HL-60/S4 (cell line): Measurements from ENCODE around the gene MITF.

Source experiments
- in situ Hi-C: fragments of 300-500 bp; cut with MboI; formaldehyde crosslinking; loops from 2 replicates; pipeline ENCODE4 v1.14.3; 2022; ENCODE audit warnings: low sequenced_read_pairs

Gene MITF

GRCh38 chr3:69868841-69869420, 129.7 kb downstream of the MITF start:
- in situ Hi-C loops, result no loop called here

- in situ Hi-C loops, result no loop called here
Measured at GRCh38 chr3:69869643-69870042, 130.4 kb downstream of the MITF start.

- in situ Hi-C loops, result no loop called here
Measured at GRCh38 chr3:69871251-69871650, 132.0 kb downstream of the MITF start.

GRCh38 chr3:69871868-69872267, 132.6 kb downstream of the MITF start:
- in situ Hi-C loops, result no loop called here

GRCh38 chr3:69872783-69873378, 133.6 kb downstream of the MITF start:
- in situ Hi-C loops, result no loop called here

GRCh38 chr3:69876073-69876472, 136.8 kb downstream of the MITF start:
- in situ Hi-C loops, result no loop called here

GRCh38 chr3:69878254-69878653, 139.0 kb downstream of the MITF start:
- in situ Hi-C loops, result no loop called here

GRCh38 chr3:69879051-69879450, 139.8 kb downstream of the MITF start:
- in situ Hi-C loops, result no loop called here

- in situ Hi-C loops, result no loop called here
Measured at GRCh38 chr3:69880069-69880640, 140.9 kb downstream of the MITF start.

GRCh38 chr3:69881051-69881450, 141.8 kb downstream of the MITF start:
- in situ Hi-C loops, result no loop called here

GRCh38 chr3:69881756-69882428, 142.6 kb downstream of the MITF start:
- in situ Hi-C loops, result no loop called here

- in situ Hi-C loops, result no loop called here
Measured at GRCh38 chr3:69882560-69882959, 143.3 kb downstream of the MITF start.

GRCh38 chr3:69888040-69888942, 149.0 kb downstream of the MITF start:
- in situ Hi-C loops, result no loop called here

GRCh38 chr3:69888943-69889315, 149.7 kb downstream of the MITF start:
- in situ Hi-C loops, result no loop called here

- in situ Hi-C loops, result no loop called here
Measured at GRCh38 chr3:69890084-69890483, 150.8 kb downstream of the MITF start.

- in situ Hi-C loops, result no loop called here
Measured at GRCh38 chr3:69890691-69891090, 151.4 kb downstream of the MITF start.

GRCh38 chr3:69892706-69893105, 153.4 kb downstream of the MITF start:
- in situ Hi-C loops, result no loop called here

GRCh38 chr3:69893274-69893673, 154.0 kb downstream of the MITF start:
- in situ Hi-C loops, result no loop called here

GRCh38 chr3:69896095-69896494, 156.8 kb downstream of the MITF start:
- in situ Hi-C loops, result no loop called here

GRCh38 chr3:69900331-69900730, 161.1 kb downstream of the MITF start:
- in situ Hi-C loops, result no loop called here

- in situ Hi-C loops, result no loop called here
Measured at GRCh38 chr3:69901802-69902201, 162.5 kb downstream of the MITF start.
